ENCODE data around the gene SLC27A6.

DNA sequence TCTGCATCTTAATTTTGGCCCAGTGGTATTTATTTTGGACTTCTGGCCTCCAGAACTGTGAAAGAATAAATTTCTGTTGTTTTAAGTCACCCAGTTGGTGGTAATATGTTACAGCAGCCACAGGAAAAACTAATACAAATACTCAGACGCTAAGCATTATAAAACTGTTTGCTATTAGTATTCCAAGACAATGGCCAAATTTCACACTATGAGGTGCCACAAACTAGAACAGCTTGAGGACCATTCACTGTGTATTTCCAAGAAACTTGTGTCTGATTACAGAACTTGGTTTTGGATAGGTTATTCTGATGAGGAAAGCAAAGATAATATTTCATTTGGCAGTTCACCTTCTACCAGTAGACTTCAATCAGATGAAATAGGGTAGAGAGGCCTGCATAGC, 113.0 kb downstream of the SLC27A6 start:
- TF ChIP-seq, protein P1, sequence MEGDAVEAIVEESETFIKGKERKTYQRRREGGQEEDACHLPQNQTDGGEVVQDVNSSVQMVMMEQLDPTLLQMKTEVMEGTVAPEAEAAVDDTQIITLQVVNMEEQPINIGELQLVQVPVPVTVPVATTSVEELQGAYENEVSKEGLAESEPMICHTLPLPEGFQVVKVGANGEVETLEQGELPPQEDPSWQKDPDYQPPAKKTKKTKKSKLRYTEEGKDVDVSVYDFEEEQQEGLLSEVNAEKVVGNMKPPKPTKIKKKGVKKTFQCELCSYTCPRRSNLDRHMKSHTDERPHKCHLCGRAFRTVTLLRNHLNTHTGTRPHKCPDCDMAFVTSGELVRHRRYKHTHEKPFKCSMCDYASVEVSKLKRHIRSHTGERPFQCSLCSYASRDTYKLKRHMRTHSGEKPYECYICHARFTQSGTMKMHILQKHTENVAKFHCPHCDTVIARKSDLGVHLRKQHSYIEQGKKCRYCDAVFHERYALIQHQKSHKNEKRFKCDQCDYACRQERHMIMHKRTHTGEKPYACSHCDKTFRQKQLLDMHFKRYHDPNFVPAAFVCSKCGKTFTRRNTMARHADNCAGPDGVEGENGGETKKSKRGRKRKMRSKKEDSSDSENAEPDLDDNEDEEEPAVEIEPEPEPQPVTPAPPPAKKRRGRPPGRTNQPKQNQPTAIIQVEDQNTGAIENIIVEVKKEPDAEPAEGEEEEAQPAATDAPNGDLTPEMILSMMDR (IDR thresholded peaks at IDR 0.05): no peak
- no peak for TF ChIP-seq POLR2A (IDR thresholded peaks at IDR 0.05)

Measured in thyroid gland (tissue), 4 donors.